Psoas muscle (tissue), 8 donors: ENCODE data around the gene ZC3H6. TPM values are rescaled to one million over a fixed set of nuclear protein-coding genes. Genes with fewer than 3 reads are reported as not detected.

Experiments used
- ATAC-seq, 4 donors: fragments of 200-7000 bp; cut with Tn5 transposase; one replicate each; pipeline ENCODE4 v1.9.1; 2020; ENCODE audit warnings: moderate library complexity in 3 of 4, mild to moderate bottlenecking in 2 of 4
- DNase-seq, 2 donors: peaks; one replicate each; pipeline ENCODE4 v3.0.0-alpha.2; 2020
- H3K27ac ChIP-seq: fragments of 200-600 bp; one replicate; pipeline ENCODE4 v1.8.0; 2022
- H3K27me3 ChIP-seq, 3 donors: fragments of 200-600 bp in 1 of 3; one replicate each; pipeline versions ENCODE4 v1.6.1 to v1.8.0; 2013 to 2022; ENCODE audit warnings: low read length in 2 of 3, mild to moderate bottlenecking in 2 of 3, moderate library complexity in 1 of 3; ENCODE audit not compliant: insufficient read depth in 3 of 3
- H3K36me3 ChIP-seq, 2 donors: fragments of 200-600 bp in 1 of 2; one replicate each; pipeline versions ENCODE4 v1.6.1 to v1.8.0; 2013 to 2022; ENCODE audit warnings: low read depth in 1 of 2, mild to moderate bottlenecking in 1 of 2, moderate library complexity in 1 of 2; ENCODE audit not compliant: insufficient read depth in 1 of 2
- H3K4me1 ChIP-seq: fragments of 200-600 bp; one replicate; pipeline ENCODE4 v1.8.0; 2022
- H3K4me3 ChIP-seq: fragments of 200-600 bp; one replicate; pipeline ENCODE4 v1.8.0; 2022; ENCODE audit warnings: mild to moderate bottlenecking
- H3K9me3 ChIP-seq: fragments of 200-600 bp; one replicate; pipeline ENCODE4 v1.8.0; 2022
- CTCF ChIP-seq: fragments of 200-600 bp; IDR thresholded peaks from one replicate; pipeline ENCODE4 v1.8.0; 2022; ENCODE audit warnings: antibody characterized with exemption
- WGBS, 3 donors: extraction: QIAGEN DNeasy Blood & Tissue Kit; methylation state at CpG; one replicate each; pipeline versions ENCODE4 v1.1.6 to v1.1.7; 2013; 5-methylcytosine and 5-hydroxymethylcytosine counted together
- intact Hi-C, 2 donors: fragments of 100-400 bp; cut with DNase I; formaldehyde crosslinking; loops; one replicate each; pipeline versions ENCODE4 v1.11.0 to v1.14.2; 2022
- polyA plus RNA-seq, 3 donors: library from polyadenylated mRNA; stranded (reverse); fragments of 200-250 nt; gene quantifications; one replicate each; pipeline ENCODE4 v1.2.3, GENCODE V29; 2013
- total RNA-seq, 4 donors: library from RNA; stranded (reverse); fragmentation: NEBNext Ultra II Directional in 2 of 4; extraction: Animal tissue kit (Norgen Biotek cat#: 25700) in 2 of 4; gene quantifications; one replicate each; pipeline versions ENCODE4 v1.2.1 to v1.2.4, GENCODE V29; 2021 to 2023
- donor health status: healthy with polysubstance abuse.
- donor health status: DM: no; HTN: no; CAD: no; lungs with moderate emphysema.
- donor health status: Bipolar disorder and iron deficiency.
- donor health status: healthy.
- donor health status: DM: yes; HTN: yes; CAD: no.
- donor health status: DM: no; HTN: no; CAD: no.
- donor health status: DM: no; HTN: no; CAD: no.
- donor health status: DM: yes; HTN: yes; CAD: no.

Gene ZC3H6
- total and polyA plus RNA-seq, 7 donors: 0.81 to 14.6 (median 11.2) TPM

GRCh38 chr2:112253261-112253815 lies 22.1 kb upstream of the ZC3H6 start:
- no peak for TF ChIP-seq CTCF
- 85 to 92% (median 91%) methylated on average over 5 of the region's 5 CpGs for WGBS, 3 donors
- ATAC-seq: no peak
- no peak for DNase-seq
- Histone ChIP-seq H3K36me3 (peaks cover 0 to 17% of the 10 kb centered on the region in 2 donors), H3K4me1 (peaks cover 7% of the 10 kb centered on the region), H3K4me3 (peak overlapping the region; percentile 95), H3K27ac (no peak overlapping the region), H3K27me3 (no peaks in the 10 kb centered on the region), H3K9me3 (no peaks in the 10 kb centered on the region)
- intact Hi-C loops: loop anchor here (2.0 to 10.0 kb wide), 4 partner anchors 181 to 369 kb away; partner anchors contain the start of genes ANAPC1 (in 1 of the 2), CHCHD5 (in 1 of the 2) and RGPD8 (in 1 of the 2)

DNA sequence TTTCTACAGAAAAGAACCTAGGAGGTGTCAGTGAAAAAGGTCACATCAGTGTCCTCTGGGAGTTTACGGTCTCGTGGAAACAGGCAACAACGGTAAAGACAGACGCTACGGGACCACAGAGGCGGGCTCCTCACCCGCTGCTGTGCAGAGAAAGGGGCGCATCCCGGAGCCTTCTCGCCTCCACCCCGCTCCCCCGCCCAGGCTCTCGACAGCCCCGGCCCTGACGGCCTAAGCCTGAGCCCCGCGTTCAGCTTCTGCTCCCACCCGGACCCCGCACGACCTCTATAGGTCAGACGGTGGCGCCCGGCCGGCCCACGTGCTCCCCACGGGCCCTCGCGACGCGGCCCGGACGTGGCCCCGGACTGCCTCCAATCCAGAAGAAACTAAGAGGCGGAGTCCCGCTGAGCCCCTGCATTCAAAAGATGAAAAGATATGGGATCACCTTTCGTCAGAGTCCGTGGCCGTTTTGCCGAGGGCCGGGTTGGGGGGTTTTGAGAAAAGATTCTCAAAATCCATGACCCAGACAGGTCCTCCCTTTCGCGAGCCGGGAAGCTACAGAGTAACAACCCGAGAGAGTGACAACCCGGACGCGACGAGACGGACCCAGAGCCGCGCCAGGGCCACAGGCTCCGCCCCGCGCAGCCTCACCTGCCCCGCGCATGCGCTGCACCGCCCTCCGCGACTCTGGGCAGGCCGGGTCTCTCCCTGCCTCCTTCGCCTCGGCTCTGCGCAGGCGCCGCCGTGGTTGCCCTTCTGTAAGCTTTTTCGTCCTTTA lies 20.7 kb upstream of the ZC3H6 start, which contains the start of gene ZC3H8:
TSS of gene ZC3H8 (minus strand) at position 577 of the 775 bp plus-strand sequence. CDS start at position 516, 61 bp downstream.
- Histone ChIP-seq H3K4me3 (peak within 1 kb of the TSS; percentile 95), H3K36me3 (peaks cover 0 to 4% of the 10 kb centered on the region in 2 donors), H3K27ac (peak within 1 kb of the TSS; percentile 96), H3K27me3 (no peaks in the 10 kb centered on the region), H3K9me3 (no peaks in the 10 kb centered on the region), H3K4me1 (peaks cover 9% of the 10 kb centered on the region)
- 0 to 1% (median 0%) methylated on average over 64 to 68 of the region's 68 CpGs for WGBS, 3 donors
- intact Hi-C loops: loop anchor here (5.0 to 10.0 kb wide), 4 partner anchors 178 to 370 kb away; partner anchors contain the start of genes RGPD8 (in 2 of the 2), ANAPC1 (in 1 of the 2) and CHCHD5 (in 1 of the 2)
- ATAC-seq (peak; percentile 98 to 99 (median 98)), DNase-seq (peak; percentile 95 to 98)
- TF ChIP-seq CTCF: no peak

- no peak for TF ChIP-seq CTCF
- intact Hi-C loops: loop anchor here (5.0 to 10.0 kb wide), 4 partner anchors 176 to 371 kb away; partner anchors contain the start of genes RGPD8 (in 2 of the 2), ANAPC1 (in 1 of the 2) and CHCHD5 (in 1 of the 2)
- no peak for ATAC-seq
- no peak for DNase-seq
- no peak overlapping the region for H3K27ac ChIP-seq
- H3K36me3 ChIP-seq: no peaks in the 10 kb centered on the region
- no peak overlapping the region for H3K4me3 ChIP-seq
- H3K27me3 ChIP-seq: no peaks in the 10 kb centered on the region
- WGBS, 3 donors: 76 to 88% (median 81%) methylated on average over 2 of the region's 2 CpGs
- H3K9me3 ChIP-seq: no peaks in the 10 kb centered on the region
- peaks cover 10% of the 10 kb centered on the region for H3K4me1 ChIP-seq
These were observed 19.5 kb upstream of the ZC3H6 start for GRCh38 chr2:112255875-112256274.

DNA sequence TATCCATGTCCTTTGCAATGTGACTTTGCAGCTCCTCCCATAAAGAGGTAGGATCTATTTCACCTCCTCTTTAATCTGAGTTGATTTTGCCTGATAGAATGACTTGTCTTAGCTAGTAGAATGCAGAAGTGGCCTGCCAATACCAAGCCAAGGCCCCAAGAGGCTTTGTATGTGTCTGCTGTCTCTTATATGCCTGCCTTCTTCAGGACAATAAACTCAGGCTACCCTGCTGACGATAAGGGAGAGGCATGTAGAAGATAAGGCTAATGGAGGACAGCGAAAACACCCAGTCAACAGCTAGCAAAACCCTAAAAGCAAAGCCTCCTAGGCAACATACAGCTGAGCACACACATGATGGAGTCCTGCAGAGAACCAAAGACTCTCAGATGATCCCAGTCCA lies 18.7 kb upstream of the ZC3H6 start:
- WGBS, 3 donors: 89 to 98% (median 91%) methylated on average over 2 of the region's 2 CpGs
- Histone ChIP-seq H3K4me3 (no peak overlapping the region), H3K4me1 (peaks cover 10% of the 10 kb centered on the region), H3K36me3 (no peaks in the 10 kb centered on the region), H3K9me3 (no peaks in the 10 kb centered on the region), H3K27ac (no peak overlapping the region), H3K27me3 (no peaks in the 10 kb centered on the region)
- DNase-seq (no peak), ATAC-seq (no peak)
- intact Hi-C loops: loop anchor here (5.0 to 10.0 kb wide), 4 partner anchors 176 to 372 kb away; partner anchors contain the start of genes RGPD8 (in 2 of the 2), ANAPC1 (in 1 of the 2) and CHCHD5 (in 1 of the 2)
- no peak for TF ChIP-seq CTCF
